Activated T-cell treated with anti-CD3 and anti-CD28 coated beads for 24 hours (primary cell): ENCODE measurements around the gene PLS1.
"Not testable (repeated sequence)": the region's sequence is repeated elsewhere in the genome, so short reads cannot be mapped to it uniquely, and the experiment has no call there.

Source experiments
- DNase-seq: peaks from one replicate; pipeline ENCODE4 v3.0.0-alpha.2; 2020; ENCODE audit warnings: low read depth

Gene PLS1

GRCh38 chr3:142595581-142595950 lies 627 bp upstream of the PLS1 start:
- no peak for DNase-seq

- DNase-seq, result no peak
Measured at GRCh38 chr3:142596726-142597088, 514 bp downstream of the PLS1 start.

GRCh38 chr3:142597906-142598305 lies 1.7 kb downstream of the PLS1 start:
- DNase-seq, result no peak

GRCh38 chr3:142601713-142602112 lies 5.5 kb downstream of the PLS1 start:
- DNase-seq, result no peak

- DNase-seq, result no peak
Measured at GRCh38 chr3:142602619-142603385, 6.6 kb downstream of the PLS1 start.

- not testable (repeated sequence) for DNase-seq
Measured at GRCh38 chr3:142603386-142603705, 7.2 kb downstream of the PLS1 start.

- DNase-seq, result no peak
Measured at GRCh38 chr3:142604940-142605339, 8.7 kb downstream of the PLS1 start.

GRCh38 chr3:142608631-142609030 lies 12.4 kb downstream of the PLS1 start:
- no peak for DNase-seq

- DNase-seq, result no peak
Measured at GRCh38 chr3:142609136-142609535, 12.9 kb downstream of the PLS1 start.

GRCh38 chr3:142611206-142611605 lies 15.0 kb downstream of the PLS1 start:
- no peak for DNase-seq

- DNase-seq, result no peak
Measured at GRCh38 chr3:142613491-142613890, 17.3 kb downstream of the PLS1 start.

- no peak for DNase-seq
Measured at GRCh38 chr3:142614059-142614626, 17.9 kb downstream of the PLS1 start.

- DNase-seq, result no peak
Measured at GRCh38 chr3:142615171-142615570, 19.0 kb downstream of the PLS1 start.

GRCh38 chr3:142618917-142619461 lies 22.8 kb downstream of the PLS1 start:
- DNase-seq, result no peak

GRCh38 chr3:142622405-142622804 lies 26.2 kb downstream of the PLS1 start:
- DNase-seq, result no peak

GRCh38 chr3:142623194-142623593 lies 27.0 kb downstream of the PLS1 start:
- no peak for DNase-seq

GRCh38 chr3:142624341-142625152 lies 28.4 kb downstream of the PLS1 start:
- no peak for DNase-seq

GRCh38 chr3:142625153-142625440 lies 28.9 kb downstream of the PLS1 start:
- DNase-seq, result no peak

GRCh38 chr3:142626971-142627370 lies 30.8 kb downstream of the PLS1 start:
- DNase-seq, result no peak

GRCh38 chr3:142628801-142629200 lies 32.6 kb downstream of the PLS1 start:
- no peak for DNase-seq

GRCh38 chr3:142633073-142633472 lies 36.9 kb downstream of the PLS1 start:
- no peak for DNase-seq

GRCh38 chr3:142636050-142636449 lies 39.9 kb downstream of the PLS1 start:
- no peak for DNase-seq

GRCh38 chr3:142636664-142637063 lies 40.5 kb downstream of the PLS1 start:
- DNase-seq, result no peak
